Measurements from ENCODE around the gene RAB25.
"Not testable (repeated sequence)": the region's sequence is repeated elsewhere in the genome, so short reads cannot be mapped to it uniquely, and the experiment has no call there.

Gene RAB25

DNA sequence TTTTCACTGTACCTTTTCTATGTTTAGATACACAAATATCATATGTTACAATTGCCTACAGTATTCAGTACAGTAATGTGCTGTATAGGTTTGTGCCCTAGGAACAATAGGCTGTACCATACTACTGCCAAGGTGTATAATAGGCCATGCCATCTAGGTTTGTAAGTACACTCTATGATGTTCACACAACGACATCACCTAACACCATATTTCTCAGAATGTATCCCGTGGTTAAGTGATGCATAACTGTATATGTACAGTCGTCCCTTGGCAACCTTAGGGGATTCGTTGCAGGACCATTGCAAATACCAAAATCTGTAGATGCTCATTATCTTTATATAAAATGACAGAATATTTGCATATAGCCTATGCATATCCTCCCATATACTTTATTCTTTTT is 34.4 kb upstream of the RAB25 start:
- no peaks in the 10 kb centered on the region for H3K9me2 ChIP-seq (replicated peaks; ENCODE audit: insufficient read depth, low read length)
- H3K4me3 ChIP-seq (ENCODE audit: insufficient read depth, low read length, poor library complexity, severe bottlenecking) = no peak overlapping the region
- no peak overlapping the region for H3K27ac ChIP-seq (ENCODE audit: low read depth, low read length)
- no peak overlapping the region for H2AFZ ChIP-seq (ENCODE audit: low read depth, low read length, severe bottlenecking)
- no peaks in the 10 kb centered on the region for H4K20me1 ChIP-seq (ENCODE audit: low read depth, low read length)
- H3F3A ChIP-seq (ENCODE audit: insufficient read depth) = peaks cover 4% of the 10 kb centered on the region; the same call in 1 of the 2 replicates
- no peaks in the 10 kb centered on the region for H3K36me3 ChIP-seq (ENCODE audit: low read length)
- no peak for TF ChIP-seq EZH2phosphoT487 (conservative IDR thresholded peaks at IDR 0.05; ENCODE audit: low read length)
- TF ChIP-seq, protein P1, sequence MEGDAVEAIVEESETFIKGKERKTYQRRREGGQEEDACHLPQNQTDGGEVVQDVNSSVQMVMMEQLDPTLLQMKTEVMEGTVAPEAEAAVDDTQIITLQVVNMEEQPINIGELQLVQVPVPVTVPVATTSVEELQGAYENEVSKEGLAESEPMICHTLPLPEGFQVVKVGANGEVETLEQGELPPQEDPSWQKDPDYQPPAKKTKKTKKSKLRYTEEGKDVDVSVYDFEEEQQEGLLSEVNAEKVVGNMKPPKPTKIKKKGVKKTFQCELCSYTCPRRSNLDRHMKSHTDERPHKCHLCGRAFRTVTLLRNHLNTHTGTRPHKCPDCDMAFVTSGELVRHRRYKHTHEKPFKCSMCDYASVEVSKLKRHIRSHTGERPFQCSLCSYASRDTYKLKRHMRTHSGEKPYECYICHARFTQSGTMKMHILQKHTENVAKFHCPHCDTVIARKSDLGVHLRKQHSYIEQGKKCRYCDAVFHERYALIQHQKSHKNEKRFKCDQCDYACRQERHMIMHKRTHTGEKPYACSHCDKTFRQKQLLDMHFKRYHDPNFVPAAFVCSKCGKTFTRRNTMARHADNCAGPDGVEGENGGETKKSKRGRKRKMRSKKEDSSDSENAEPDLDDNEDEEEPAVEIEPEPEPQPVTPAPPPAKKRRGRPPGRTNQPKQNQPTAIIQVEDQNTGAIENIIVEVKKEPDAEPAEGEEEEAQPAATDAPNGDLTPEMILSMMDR (IDR thresholded peaks at IDR 0.05; ENCODE audit: insufficient read depth, low read length, poor library complexity, severe bottlenecking) = no peak
- H3K27me3 ChIP-seq (ENCODE audit: low read length) = no peaks in the 10 kb centered on the region
- H3K4me2 ChIP-seq (ENCODE audit: low read depth, low read length, poor library complexity, severe bottlenecking) = no peak overlapping the region
- no peak overlapping the region for H3K9ac ChIP-seq (ENCODE audit: low read length)
- no peaks in the 10 kb centered on the region for H3K79me2 ChIP-seq (ENCODE audit: insufficient read depth, low read length)
- H3K9me3 ChIP-seq (ENCODE audit: insufficient read depth, low read length) = no peaks in the 10 kb centered on the region

DNA sequence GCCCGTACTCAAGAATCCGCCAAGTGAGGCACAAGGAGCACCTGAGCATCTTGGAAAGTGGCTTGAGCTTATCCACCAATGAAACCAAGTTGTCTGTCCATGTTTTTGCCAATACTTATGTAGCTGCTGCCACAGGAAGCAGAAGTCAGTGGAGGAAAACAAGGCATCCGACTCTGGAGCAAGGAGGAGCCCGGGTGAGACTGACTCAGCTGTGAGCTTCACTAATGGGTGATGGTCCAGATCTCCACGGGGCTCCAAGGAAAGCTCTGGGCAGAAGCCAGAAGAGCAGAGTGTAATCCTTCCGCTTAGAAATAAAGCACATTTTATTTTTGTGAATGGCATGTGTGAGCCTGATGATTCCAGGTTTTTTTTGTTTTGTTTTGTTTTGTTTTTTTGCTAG is 27.9 kb upstream of the RAB25 start:
- no peak overlapping the region for H3K27ac ChIP-seq (ENCODE audit: low read depth, low read length)
- no peaks in the 10 kb centered on the region for H3F3A ChIP-seq (ENCODE audit: insufficient read depth)
- no peaks in the 10 kb centered on the region for H3K9me3 ChIP-seq (ENCODE audit: insufficient read depth, low read length)
- H3K4me3 ChIP-seq (ENCODE audit: insufficient read depth, low read length, poor library complexity, severe bottlenecking) = no peak overlapping the region
- no peak overlapping the region for H3K9ac ChIP-seq (ENCODE audit: low read length)
- no peaks in the 10 kb centered on the region for H3K27me3 ChIP-seq (ENCODE audit: low read length)
- no peaks in the 10 kb centered on the region for H3K36me3 ChIP-seq (ENCODE audit: low read length)
- no peak overlapping the region for H2AFZ ChIP-seq (ENCODE audit: low read depth, low read length, severe bottlenecking)
- no peaks in the 10 kb centered on the region for H3K79me2 ChIP-seq (ENCODE audit: insufficient read depth, low read length)
- TF ChIP-seq EZH2phosphoT487 (conservative IDR thresholded peaks at IDR 0.05; ENCODE audit: low read length) = no peak
- TF ChIP-seq, protein P1 (IDR thresholded peaks at IDR 0.05; ENCODE audit: insufficient read depth, low read length, poor library complexity, severe bottlenecking) = no peak
- H3K4me2 ChIP-seq (ENCODE audit: low read depth, low read length, poor library complexity, severe bottlenecking) = no peak overlapping the region
- H4K20me1 ChIP-seq (ENCODE audit: low read depth, low read length) = no peaks in the 10 kb centered on the region
- no peaks in the 10 kb centered on the region for H3K9me2 ChIP-seq (replicated peaks; ENCODE audit: insufficient read depth, low read length)

- H3K9me3 ChIP-seq (ENCODE audit: insufficient read depth, low read length); H2AFZ ChIP-seq (ENCODE audit: low read depth, low read length, severe bottlenecking); H3K4me2 ChIP-seq (ENCODE audit: low read depth, low read length, poor library complexity, severe bottlenecking); H3K27me3 ChIP-seq (ENCODE audit: low read length); H3K27ac ChIP-seq (ENCODE audit: low read depth, low read length); H3K36me3 ChIP-seq (ENCODE audit: low read length); H3K9me2 ChIP-seq (replicated peaks; ENCODE audit: insufficient read depth, low read length); H4K20me1 ChIP-seq (ENCODE audit: low read depth, low read length); H3K4me3 ChIP-seq (ENCODE audit: insufficient read depth, low read length, poor library complexity, severe bottlenecking); H3K79me2 ChIP-seq (ENCODE audit: insufficient read depth, low read length); H3K9ac ChIP-seq (ENCODE audit: low read length); H3F3A ChIP-seq (ENCODE audit: insufficient read depth): not testable (repeated sequence)
Observed at GRCh38 chr1:156034991-156035390, 26.0 kb upstream of the RAB25 start.

DNA sequence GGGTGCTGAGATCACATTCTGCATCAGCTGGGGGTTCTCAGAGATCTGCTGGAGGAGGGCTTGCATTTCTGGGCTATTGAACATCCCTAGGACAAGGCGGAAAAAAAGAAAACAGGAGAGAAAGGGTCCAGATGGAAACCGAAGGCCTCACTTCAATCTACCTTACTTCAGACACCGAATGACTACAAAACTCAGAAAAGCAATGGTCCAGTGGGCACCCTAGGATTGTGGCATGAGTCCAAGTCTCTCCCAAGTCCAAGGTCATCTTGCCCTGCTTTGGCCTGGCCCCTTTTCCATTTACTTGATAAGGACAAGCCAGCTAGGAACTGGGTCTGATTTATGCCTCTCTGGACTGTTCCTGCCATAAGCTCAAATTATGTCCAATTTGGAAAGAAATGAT is 18.1 kb upstream of the RAB25 start:
- Histone ChIP-seq H4K20me1 (ENCODE audit: low read depth, low read length) (no peaks in the 10 kb centered on the region), H3K9me2 (replicated peaks; ENCODE audit: insufficient read depth, low read length) (no peaks in the 10 kb centered on the region), H3K36me3 (ENCODE audit: low read length) (peaks cover 2% of the 10 kb centered on the region; the same call in 1 of the 2 replicates), H3K9ac (ENCODE audit: low read length) (no peak overlapping the region), H3K4me2 (ENCODE audit: low read depth, low read length, poor library complexity, severe bottlenecking) (no peak overlapping the region), H3K79me2 (ENCODE audit: insufficient read depth, low read length) (no peaks in the 10 kb centered on the region), H3K9me3 (ENCODE audit: insufficient read depth, low read length) (no peaks in the 10 kb centered on the region), H2AFZ (ENCODE audit: low read depth, low read length, severe bottlenecking) (no peak overlapping the region), H3F3A (ENCODE audit: insufficient read depth) (no peaks in the 10 kb centered on the region), H3K27ac (ENCODE audit: low read depth, low read length) (no peak overlapping the region), H3K27me3 (ENCODE audit: low read length) (no peaks in the 10 kb centered on the region), H3K4me3 (ENCODE audit: insufficient read depth, low read length, poor library complexity, severe bottlenecking) (no peak overlapping the region)
- TF ChIP-seq EZH2phosphoT487 (conservative IDR thresholded peaks at IDR 0.05; ENCODE audit: low read length) = no peak
- TF ChIP-seq, protein P1 (IDR thresholded peaks at IDR 0.05; ENCODE audit: insufficient read depth, low read length, poor library complexity, severe bottlenecking) = no peak
